22Rv1 (cell line): ENCODE measurements around the gene MEIOB.

Experiments used
- CTCF ChIP-seq: fragments of 450-650 bp; IDR thresholded peaks from 2 replicates; pipeline ENCODE4 v1.5.1; 2017; ENCODE audit warnings: mild to moderate bottlenecking
- ZFX ChIP-seq: fragments of 450-650 bp; IDR thresholded peaks from 2 replicates; pipeline ENCODE4 v1.6.1; 2017; ENCODE audit warnings: antibody characterized with exemption, borderline replicate concordance

- TF ChIP-seq CTCF (0 out of 2 replicates have a peak, but pooled peaks have one; percentile 7), ZFX (no peak)
Measured at GRCh38 chr16:1825864-1826690, 45.9 kb downstream of the MEIOB start.
